Mammary epithelial cell (primary cell): ENCODE results near the gene RPP38.

Source experiments
- CTCF ChIP-seq, 2 donors: IDR thresholded peaks in 1 of 2; conservative IDR thresholded peaks in 1 of 2; 2 replicates each; pipeline ENCODE4 v1.5.1; 2011 to 2012; ENCODE audit warnings: inconsistent platforms in 2 of 2, low read length in 2 of 2, mild to moderate bottlenecking in 2 of 2, control low read depth in 1 of 2, low read depth in 1 of 2; ENCODE audit not compliant: insufficient read depth in 1 of 2; ENCODE audit errors: extremely low read depth in 1 of 2
- EZH2 ChIP-seq: IDR thresholded peaks from 2 replicates; pipeline ENCODE4 v1.6.1; 2012; ENCODE audit warnings: low read length, inconsistent platforms, borderline replicate concordance

GRCh38 chr10:15083674-15084501 lies 13.3 kb upstream of the RPP38 start:
- TF ChIP-seq CTCF (conservative IDR thresholded peaks at IDR 0.05 in 1 of 2, IDR thresholded peaks at IDR 0.05 in 1 of 2; ENCODE audit: extremely low read depth in 1 of 2, insufficient read depth in 1 of 2, low read depth in 1 of 2, low read length in 2 of 2) (no peak), EZH2 (no peak)
